CD14-positive monocyte (primary cell): Measurements from ENCODE around the gene ARSK. TPM values are rescaled to one million over a fixed set of nuclear protein-coding genes. Genes with fewer than 3 reads are reported as not detected.

Experiments used
- DNase-seq, 3 donors: peaks; one replicate each; pipeline ENCODE4 v3.0.0-alpha.2; 2011 to 2022
- H2AFZ ChIP-seq: 2 replicates; pipeline ENCODE4 v1.6.0; 2012; ENCODE audit warnings: mild to moderate bottlenecking, low read depth, low read length, inconsistent platforms; ENCODE audit not compliant: insufficient read depth, poor library complexity, severe bottlenecking
- H3K27ac ChIP-seq, 2 donors: 1 replicate in 1 of 2; 2 replicates in 1 of 2; pipeline ENCODE4 v1.5.1; 2012 to 2013; ENCODE audit warnings: low read length in 2 of 2, control low read depth in 1 of 2, inconsistent platforms in 1 of 2, low read depth in 1 of 2, mild to moderate bottlenecking in 1 of 2
- H3K27me3 ChIP-seq, 2 donors: one replicate each; pipeline versions ENCODE4 v1.6.0 to v1.6.1; 2011 to 2013; ENCODE audit warnings: low read length in 2 of 2; ENCODE audit not compliant: control insufficient read depth in 2 of 2, insufficient read depth in 2 of 2
- H3K36me3 ChIP-seq, 2 donors: replicated peaks in 1 of 2; 1 replicate in 1 of 2; 2 replicates in 1 of 2; pipeline versions ENCODE4 v1.5.1 to v1.6.1; 2012 to 2013; ENCODE audit warnings: low read length in 2 of 2, control low read depth in 1 of 2, inconsistent platforms in 1 of 2, mild to moderate bottlenecking in 1 of 2; ENCODE audit not compliant: insufficient read depth in 2 of 2, control insufficient read depth in 1 of 2
- H3K4me1 ChIP-seq, 2 donors: 1 replicate in 1 of 2; 2 replicates in 1 of 2; pipeline versions ENCODE4 v1.5.1 to v1.6.1; 2012 to 2013; ENCODE audit warnings: low read length in 2 of 2, control low read depth in 1 of 2, inconsistent platforms in 1 of 2, mild to moderate bottlenecking in 1 of 2, moderate library complexity in 1 of 2; ENCODE audit not compliant: insufficient read depth in 2 of 2, control insufficient read depth in 1 of 2
- H3K4me2 ChIP-seq: replicated peaks from 2 replicates; pipeline ENCODE3; 2012; ENCODE audit warnings: low read length, moderate library complexity, mild to moderate bottlenecking; ENCODE audit not compliant: poor library complexity, severe bottlenecking; ENCODE audit errors: extremely low read depth
- H3K4me3 ChIP-seq, 3 experiments: fragments of 200-600 bp in 1 of 3; sonication (generic) in 1 of 3; replicated peaks in 1 of 3; 1 replicate in 2 of 3; 2 replicates in 1 of 3; pipeline ENCODE4 v1.5.1; 2011 to 2013; ENCODE audit warnings: low read length in 3 of 3, mild to moderate bottlenecking in 3 of 3, control low read depth in 2 of 3, low read depth in 2 of 3, inconsistent platforms in 1 of 3, moderate library complexity in 1 of 3
- H3K79me2 ChIP-seq: 2 replicates; pipeline ENCODE4 v1.6.0; 2012; ENCODE audit warnings: mild to moderate bottlenecking, control low read depth, inconsistent platforms, low read length, moderate library complexity; ENCODE audit not compliant: insufficient read depth
- H3K9ac ChIP-seq: 2 replicates; pipeline ENCODE4 v1.6.0; 2017; ENCODE audit warnings: low read length, mild to moderate bottlenecking; ENCODE audit not compliant: insufficient read depth, poor library complexity, severe bottlenecking
- H3K9me3 ChIP-seq, 2 donors: replicated peaks in 1 of 2; 1 replicate in 1 of 2; 2 replicates in 1 of 2; pipeline versions ENCODE4 v1.5.1 to v1.6.1; 2012 to 2013; ENCODE audit warnings: low read length in 2 of 2, control low read depth in 1 of 2; ENCODE audit not compliant: control insufficient read depth in 1 of 2, insufficient read depth in 1 of 2
- H4K20me1 ChIP-seq: 2 replicates; pipeline ENCODE4 v1.6.0; 2012; ENCODE audit warnings: mild to moderate bottlenecking, low read length, control low read depth, moderate library complexity; ENCODE audit not compliant: insufficient read depth
- H3K27ac Mint-ChIP-seq, 7 donors: one replicate each; pipeline ENCODE4 v1.8.0; 2020; ENCODE audit warnings: mild to moderate bottlenecking in 7 of 7, mixed read lengths in 7 of 7, moderate library complexity in 6 of 7, inconsistent platforms in 2 of 7
- H3K27me3 Mint-ChIP-seq, 3 donors: one replicate each; pipeline ENCODE4 v1.8.0; 2021 to 2022; ENCODE audit warnings: low read depth in 3 of 3, mild to moderate bottlenecking in 3 of 3, mixed read lengths in 3 of 3, moderate library complexity in 3 of 3, inconsistent platforms in 1 of 3
- H3K36me3 Mint-ChIP-seq, 2 donors: one replicate each; pipeline ENCODE4 v1.8.0; 2020; ENCODE audit warnings: mixed read lengths in 2 of 2, inconsistent platforms in 1 of 2, mild to moderate bottlenecking in 1 of 2
- H3K4me1 Mint-ChIP-seq: one replicate; pipeline ENCODE4 v1.8.0; 2020; ENCODE audit warnings: mild to moderate bottlenecking, mixed read lengths
- H3K4me3 Mint-ChIP-seq, 2 donors: one replicate each; pipeline ENCODE4 v1.8.0; 2020; ENCODE audit warnings: mild to moderate bottlenecking in 2 of 2, mixed read lengths in 2 of 2, moderate library complexity in 1 of 2
- H3K9me3 Mint-ChIP-seq, 7 donors: one replicate each; pipeline ENCODE4 v1.8.0; 2020 to 2022; ENCODE audit warnings: mixed read lengths in 7 of 7, mild to moderate bottlenecking in 6 of 7, moderate library complexity in 6 of 7, inconsistent platforms in 2 of 7
- CTCF ChIP-seq: fragments of 200-600 bp; IDR thresholded peaks from one replicate; pipeline ENCODE4 v1.8.0; 2022; ENCODE audit warnings: antibody characterized with exemption, mild to moderate bottlenecking
- WGBS: methylation state at CpG from one replicate; pipeline ENCODE4 v1.1.5; 2013; ENCODE audit warnings: missing lambda C conversion rate; ENCODE audit not compliant: insufficient coverage; 5-methylcytosine and 5-hydroxymethylcytosine counted together
- intact Hi-C, 2 donors: fragments of 100-400 bp; cut with micrococcal nuclease; formaldehyde crosslinking; loops; one replicate each; pipeline versions ENCODE4 v1.15.0 to v1.15.1; 2023
- polyA plus RNA-seq, 3 donors: library from polyadenylated mRNA; depleted of rRNA in 1 of 3; unstranded in 2 of 3; stranded (reverse) in 1 of 3; fragments of 300-500 nt in 2 of 3; fragments of >200 nt in 1 of 3; fragmentation: Illumina TruSeq in 2 of 3; gene quantifications; 1 replicate in 2 of 3; 2 replicates in 1 of 3; pipeline ENCODE4 v1.2.3, GENCODE V29; 2012 to 2021

Gene ARSK
- polyA plus RNA-seq, 3 donors: 0.67 to 1.3 (median 1.3) TPM

GRCh38 chr5:95557841-95558240, 2.9 kb downstream of the ARSK start:
- intact Hi-C loops: loop anchor here in 1 of 2 donors (5.0 kb wide), 1 partner anchor 289 kb away; no protein-coding TSS in a partner anchor
- 100% methylated on average over 1 of the region's 2 CpGs for WGBS
- H3K4me3 Mint-ChIP-seq: no peak overlapping the region

GRCh38 chr5:95562282-95562681, 7.4 kb downstream of the ARSK start:
- H3K27me3 Mint-ChIP-seq: no peaks in the 10 kb centered on the region

More at GRCh38 chr5:95557841-95558240, 2.9 kb downstream of the ARSK start:
- Histone ChIP-seq H3K4me3 (no peak overlapping the region), H3K4me2 (no peak overlapping the region), H3K27me3 (no peaks in the 10 kb centered on the region), H4K20me1 (no peaks in the 10 kb centered on the region), H3K79me2 (peaks cover 19% of the 10 kb centered on the region), H3K27ac (no peak overlapping the region), H3K36me3 (peaks cover 0 to under 1% of the 10 kb centered on the region in 2 donors), H3K4me1 (peaks cover 20 to 25% of the 10 kb centered on the region in 2 donors), H3K9ac (no peak overlapping the region), H3K9me3 (no peaks in the 10 kb centered on the region), H2AFZ (no peak overlapping the region)
- TF ChIP-seq CTCF: no peak
- DNase-seq: no peak
- H3K27ac Mint-ChIP-seq: no peak overlapping the region
- peaks cover 20% of the 10 kb centered on the region for H3K4me1 Mint-ChIP-seq
- H3K27me3 Mint-ChIP-seq: no peaks in the 10 kb centered on the region
- H3K9me3 Mint-ChIP-seq: no peaks in the 10 kb centered on the region
- peaks cover 1 to 2% of the 10 kb centered on the region in 2 donors for H3K36me3 Mint-ChIP-seq

More at GRCh38 chr5:95562282-95562681, 7.4 kb downstream of the ARSK start:
- H3K36me3 ChIP-seq: no peaks in the 10 kb centered on the region
- no peaks in the 10 kb centered on the region for H4K20me1 ChIP-seq
- H2AFZ ChIP-seq: no peak overlapping the region
- no peak overlapping the region for H3K9ac ChIP-seq
- Mint-ChIP-seq H3K4me3 (no peak overlapping the region), H3K9me3 (no peaks in the 10 kb centered on the region), H3K27ac (no peak overlapping the region), H3K36me3 (no peaks in the 10 kb centered on the region), H3K4me1 (no peaks in the 10 kb centered on the region)
- WGBS: no CpG with 5 or more reads among the region's 1 CpG
- no peaks in the 10 kb centered on the region for H3K4me1 ChIP-seq
- H3K9me3 ChIP-seq: no peaks in the 10 kb centered on the region
- no peak overlapping the region for H3K27ac ChIP-seq
- no peak for TF ChIP-seq CTCF
- DNase-seq: no peak
- H3K79me2 ChIP-seq: no peaks in the 10 kb centered on the region
- no peak overlapping the region for H3K4me3 ChIP-seq
- intact Hi-C loops: no loop called here
- H3K27me3 ChIP-seq: no peaks in the 10 kb centered on the region
- no peak overlapping the region for H3K4me2 ChIP-seq
